Bone marrow (tissue), 2 donors: Measurements from ENCODE around the gene SYMPK.
"Not testable (repeated sequence)": the region's sequence is repeated elsewhere in the genome, so short reads cannot be mapped to it uniquely, and the experiment has no call there.

Source experiments
- DNase-seq, 2 donors: peaks; one replicate each; lab custom pipeline; 2025; lab: John Stamatoyannopoulos, UW

Gene SYMPK

DNA sequence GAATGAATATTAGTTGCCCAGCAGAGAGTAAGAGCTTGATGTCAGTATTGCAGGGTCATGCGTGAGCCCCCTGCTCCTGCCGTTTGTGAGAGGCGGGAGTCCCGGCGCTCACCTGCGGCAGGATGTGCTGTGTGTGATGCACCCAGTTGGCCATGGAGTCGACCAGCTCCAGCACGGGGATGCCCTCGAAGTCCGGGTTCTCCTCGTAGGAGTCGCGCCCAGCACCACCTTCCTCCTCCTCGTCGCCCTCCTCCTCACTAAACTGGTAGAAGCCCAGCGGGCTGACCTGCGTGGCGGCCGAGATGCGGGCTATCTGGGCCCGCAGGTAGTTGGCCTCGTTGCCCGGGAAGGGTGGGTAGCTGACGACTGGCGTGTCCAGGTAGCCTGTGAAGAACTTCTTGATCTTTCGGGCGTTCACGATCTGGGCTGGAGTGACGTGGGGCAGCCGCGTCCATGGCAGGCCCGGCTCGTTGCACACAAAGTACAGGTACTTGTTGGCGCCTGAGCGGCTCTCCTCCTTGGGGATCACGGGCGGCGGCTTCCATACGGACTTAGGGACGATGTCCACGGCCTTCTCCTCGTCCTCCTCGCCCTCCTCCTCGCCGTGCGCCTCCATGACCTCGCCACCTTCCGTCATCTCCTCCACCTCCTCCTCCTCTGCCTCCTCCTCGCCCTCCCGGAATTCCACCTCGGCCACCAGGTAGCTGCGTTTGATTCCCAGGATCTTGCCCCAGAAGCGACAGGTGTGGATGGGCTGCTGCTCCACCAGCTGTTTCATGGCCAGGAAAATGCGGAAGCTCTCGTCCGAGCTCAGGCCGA, 58.6 kb downstream of the SYMPK start:
- DNase-seq = no peak

DNA sequence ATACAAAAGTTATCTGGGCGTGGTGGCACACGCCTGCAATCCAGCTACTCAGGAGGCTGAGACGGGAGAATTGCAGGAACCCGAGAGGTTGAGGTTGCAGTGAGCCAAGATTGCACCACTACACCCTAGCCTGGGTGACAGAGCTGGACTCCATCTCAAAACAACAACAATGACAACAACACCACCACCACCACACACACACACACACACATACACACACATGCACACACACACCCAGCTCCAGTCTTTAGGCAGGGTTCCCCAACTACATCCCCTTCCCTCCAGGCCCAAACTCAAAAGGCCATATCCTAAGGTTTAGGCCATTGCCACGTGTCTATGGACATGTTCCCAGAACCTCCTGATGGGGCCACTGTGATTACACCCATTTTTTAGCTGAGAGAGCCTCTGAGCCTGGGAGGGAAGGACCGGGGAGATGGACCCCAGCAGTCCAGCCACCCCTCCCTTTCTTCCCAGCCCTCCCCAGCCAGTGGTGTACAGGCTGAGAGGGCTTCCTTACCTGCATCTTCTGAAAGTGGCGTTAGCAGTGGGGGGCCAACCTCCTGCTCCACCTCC, 61.3 kb downstream of the SYMPK start:
- DNase-seq = no peak

DNA sequence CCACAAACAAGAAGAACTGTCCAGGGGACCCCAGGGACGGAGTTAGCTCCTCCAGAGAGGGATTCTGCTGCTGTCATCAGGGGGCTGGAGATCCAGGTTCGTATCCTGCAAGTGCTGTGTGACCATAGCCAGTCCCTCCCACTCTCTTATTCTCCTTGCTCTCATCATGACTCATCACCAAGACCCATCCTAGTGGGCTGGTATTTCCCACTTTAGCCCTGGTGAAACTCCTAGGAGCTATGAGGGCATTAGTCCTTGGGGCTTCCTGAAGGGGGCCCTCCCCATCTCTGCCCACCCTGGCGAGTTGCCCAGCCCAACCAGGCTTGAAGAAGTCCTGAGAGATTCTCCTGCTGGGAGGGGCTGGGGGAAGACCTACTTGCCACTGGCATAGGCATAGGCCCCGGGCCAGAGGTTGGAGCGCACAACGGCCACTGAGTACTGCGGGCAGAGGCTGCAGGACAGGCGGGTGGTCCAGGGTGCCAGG, 62.8 kb downstream of the SYMPK start:
- DNase-seq = no peak

DNA sequence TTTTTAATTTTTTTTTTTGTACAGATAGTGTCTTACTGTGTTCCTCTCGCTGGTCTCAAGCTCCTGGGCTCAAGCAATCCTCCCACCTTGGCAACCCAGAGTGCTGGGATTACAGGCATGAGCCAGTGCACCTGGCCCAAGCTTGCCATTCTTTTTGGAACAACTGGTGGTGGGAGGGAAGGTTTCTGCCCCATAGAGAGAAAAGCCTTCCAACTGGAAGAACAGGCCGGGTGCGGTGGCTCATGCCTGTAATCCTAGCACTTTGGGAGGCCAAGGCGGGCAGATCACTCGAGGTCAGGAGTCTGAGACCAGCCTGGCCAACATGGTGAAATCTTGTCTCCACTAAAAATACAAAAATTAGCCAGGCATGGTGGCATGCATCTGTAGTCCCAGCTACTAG, 63.4 kb downstream of the SYMPK start:
- not testable (repeated sequence) for DNase-seq

DNA sequence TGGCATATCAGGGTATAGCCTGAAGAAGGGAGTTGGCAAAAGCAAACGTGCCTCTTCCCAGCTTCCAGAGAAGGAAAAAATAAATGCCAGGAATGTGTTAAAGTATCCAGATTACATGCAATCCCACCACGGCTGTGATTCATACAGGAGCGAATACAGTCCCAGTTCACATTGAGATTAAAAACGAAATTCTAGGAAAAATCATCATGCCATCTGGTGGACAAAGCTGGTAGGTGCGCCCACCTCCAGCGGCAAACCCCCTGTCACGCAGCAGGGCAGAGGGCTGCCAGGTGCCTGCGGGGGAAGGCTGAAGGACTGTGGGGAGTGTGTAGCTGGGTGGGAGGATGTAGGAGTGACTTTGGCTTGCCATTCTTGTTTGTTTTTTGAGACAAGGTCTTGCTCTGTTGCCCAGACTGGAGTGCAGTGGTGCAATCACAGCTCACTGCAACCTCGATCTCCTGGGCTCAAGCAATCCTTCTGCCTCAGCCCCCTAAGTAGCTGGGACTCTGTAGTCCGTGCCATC, 63.9 kb downstream of the SYMPK start:
- DNase-seq = peak; percentile 20 to 54

DNA sequence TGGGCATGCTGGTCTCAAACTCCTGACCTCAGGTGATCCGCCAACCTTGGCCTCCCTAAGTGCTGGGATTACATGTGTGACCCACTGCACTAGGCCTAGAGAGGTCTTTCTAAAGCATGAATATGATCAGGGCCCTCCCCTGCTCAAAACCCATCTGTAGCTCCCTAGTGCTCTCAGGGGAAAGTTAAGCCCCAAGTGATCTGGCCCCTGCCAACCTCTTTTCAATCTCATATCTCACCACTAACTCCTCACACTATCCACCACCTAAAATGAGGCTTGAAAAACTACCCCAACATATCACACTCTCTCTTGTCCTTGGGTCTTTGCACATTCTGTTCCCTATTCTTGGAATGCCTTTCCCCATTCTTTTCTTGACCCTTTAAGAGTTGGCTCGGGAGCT, 68.3 kb downstream of the SYMPK start:
- DNase-seq = no peak

DNA sequence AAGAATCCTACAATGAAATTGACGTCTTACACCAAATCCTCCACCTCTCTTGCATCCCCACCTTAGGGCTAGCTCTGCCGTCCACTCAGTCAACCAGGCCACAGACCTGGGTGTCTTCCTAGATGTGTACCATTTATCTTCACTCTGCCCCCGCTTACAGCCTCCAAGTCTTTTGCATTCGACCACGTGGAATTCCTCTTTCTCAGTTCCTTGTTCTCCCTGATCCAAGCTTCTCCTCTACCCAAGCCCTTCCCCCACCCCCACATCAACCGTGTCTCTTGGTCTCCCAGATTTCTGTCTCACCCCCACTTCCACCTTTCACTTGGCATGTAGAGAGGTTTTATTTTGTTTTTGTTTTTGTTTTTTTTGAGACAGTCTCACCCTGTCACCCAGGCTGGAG, 69.1 kb downstream of the SYMPK start:
- DNase-seq = no peak

DNA sequence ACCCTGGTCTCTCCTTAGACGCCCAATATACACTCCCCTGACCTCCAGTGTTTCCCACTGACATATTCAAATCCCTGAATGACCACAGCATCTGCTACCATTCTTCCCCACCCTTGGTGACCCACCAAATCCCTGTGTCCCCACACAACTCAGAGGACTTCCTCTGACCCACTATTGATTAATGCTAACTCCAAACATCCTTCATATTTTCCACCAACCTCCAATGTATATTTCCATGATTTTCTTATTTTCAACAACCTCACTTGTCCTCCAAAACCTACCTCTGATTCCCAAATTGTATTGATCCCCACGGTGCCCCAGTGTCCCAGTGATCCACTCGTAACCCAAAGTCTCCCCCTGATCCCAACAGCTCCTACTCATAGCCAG, 69.8 kb downstream of the SYMPK start:
- DNase-seq = no peak

DNA sequence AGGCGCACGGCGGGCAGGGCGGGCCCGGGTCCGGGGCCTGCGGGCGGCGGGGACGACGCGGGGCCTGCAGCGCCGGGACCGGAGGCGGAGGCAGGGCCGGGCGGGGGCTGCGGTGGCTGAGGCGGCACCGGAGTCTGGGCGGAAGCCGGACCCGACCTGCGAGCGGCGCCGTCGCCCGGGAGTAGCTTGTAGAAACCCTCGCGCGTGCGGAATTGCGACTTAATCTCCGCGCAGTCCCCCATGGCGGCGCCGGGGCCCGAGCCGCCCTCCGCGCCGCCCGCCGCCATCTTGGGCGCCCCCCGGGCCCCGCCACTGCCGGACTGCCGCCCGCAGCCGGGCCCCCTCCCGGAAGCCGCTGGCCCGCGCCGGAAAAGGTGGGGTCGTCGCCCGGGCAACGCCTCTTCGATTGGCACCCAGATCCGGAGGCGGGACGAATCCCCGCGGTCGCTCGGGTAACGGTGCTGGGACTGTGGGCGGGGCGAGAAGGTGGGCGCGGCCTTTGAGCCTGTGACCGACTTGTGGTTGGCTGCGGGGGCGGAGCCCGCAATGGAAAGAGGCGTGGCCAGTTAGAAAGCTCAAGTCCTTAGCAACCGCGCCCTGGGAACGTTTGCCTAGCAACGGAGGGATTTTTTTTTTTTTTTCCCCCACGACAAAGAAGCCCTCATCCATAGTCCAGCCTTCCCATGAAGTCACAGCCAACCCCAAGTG, 70.3 kb downstream of the SYMPK start, which contains the start of gene DMWD:
Gene DMWD (minus strand): TSS at position 376 of the 708 bp plus-strand sequence. CDS start 89 bp downstream, at position 287.
- DNase-seq = peak; percentile 91 to 92

DNA sequence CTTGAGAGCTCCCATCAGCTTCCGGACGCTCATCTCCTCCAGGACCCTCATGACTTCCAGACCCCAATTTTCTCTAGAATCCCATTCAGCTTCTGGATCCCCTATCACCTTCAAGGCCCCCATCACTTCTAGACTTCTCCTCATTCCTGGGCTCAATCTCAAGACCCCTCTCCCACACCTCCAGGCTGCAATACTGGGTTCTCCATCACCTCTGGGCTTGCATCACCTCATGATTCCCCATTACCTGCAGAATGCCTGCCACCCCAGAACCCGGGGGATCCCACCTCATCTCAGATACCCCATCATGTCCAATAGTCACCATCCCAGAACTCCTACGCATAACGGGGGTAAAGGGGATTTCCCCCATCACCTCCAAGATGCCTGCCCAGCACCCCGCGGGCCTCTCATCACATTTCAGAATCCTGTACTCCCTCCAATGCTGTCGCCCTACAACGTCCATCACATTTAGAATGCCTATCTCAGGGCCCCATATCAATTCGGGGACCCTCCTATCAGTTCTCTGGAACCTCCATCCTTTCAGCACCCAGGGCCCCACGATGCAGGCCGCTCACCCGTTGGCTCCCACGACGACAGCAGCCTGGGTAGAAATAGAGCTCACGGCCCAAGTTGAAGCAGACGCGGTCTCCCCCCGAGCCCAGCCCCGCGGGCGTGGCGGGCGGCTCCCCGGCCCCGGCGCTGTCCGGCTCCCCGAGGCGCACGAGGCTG, 71.0 kb downstream of the SYMPK start:
- DNase-seq = no peak

DNA sequence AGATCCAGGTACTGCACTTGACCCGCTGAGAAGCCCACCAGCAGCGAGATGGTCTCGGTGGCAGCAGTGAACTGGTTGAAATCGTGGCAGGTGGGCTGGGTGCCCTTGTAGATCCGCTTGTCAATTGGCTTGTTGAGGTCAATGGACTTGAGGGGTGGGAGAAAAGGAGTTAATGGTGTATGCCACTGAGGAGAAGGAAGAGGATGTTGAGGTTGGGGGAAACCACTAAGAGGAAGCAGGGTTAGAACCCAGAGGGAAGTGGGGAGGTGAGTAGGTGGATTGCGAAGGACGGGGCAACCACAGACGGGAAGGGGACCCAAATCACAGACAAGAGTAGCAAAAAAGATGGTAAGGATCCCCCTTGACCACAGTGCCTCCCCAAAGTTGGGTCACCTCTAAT, 72.0 kb downstream of the SYMPK start:
- DNase-seq = peak; percentile 40 to 79

DNA sequence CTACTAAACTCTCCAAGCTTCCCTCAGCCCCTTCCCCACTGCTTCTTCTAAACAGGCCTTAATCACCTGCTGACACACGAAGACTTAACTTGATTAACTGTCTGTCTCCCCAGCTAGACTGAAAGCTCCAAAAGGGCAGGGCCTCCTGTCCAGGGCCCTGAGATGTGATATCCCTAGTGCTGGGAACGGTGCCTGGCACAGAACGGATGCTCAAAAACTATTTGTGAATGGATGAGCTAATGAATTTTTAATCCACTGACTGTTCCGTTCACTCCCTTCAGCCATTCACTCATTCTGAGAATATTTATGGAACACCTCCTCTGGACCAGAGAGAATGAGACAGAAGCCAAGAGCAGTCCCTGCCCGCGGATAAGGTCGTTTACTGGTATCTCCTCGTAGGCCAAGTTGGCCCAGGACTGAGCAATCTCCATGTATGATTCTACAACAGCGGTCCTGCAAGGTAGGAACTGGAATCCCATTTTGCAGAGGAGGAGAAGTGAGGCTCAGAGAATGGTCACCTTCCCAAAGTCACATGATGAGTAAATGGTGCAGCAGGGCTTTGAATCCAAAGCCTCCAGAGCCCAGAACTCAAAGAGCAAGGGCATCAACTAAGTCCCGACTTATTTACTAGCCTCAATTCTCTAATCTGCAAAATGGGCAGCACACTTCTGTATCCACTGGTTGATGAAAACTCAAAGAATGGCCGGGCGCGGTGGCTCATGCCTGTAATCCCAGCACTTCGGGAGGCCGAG, 73.7 kb downstream of the SYMPK start:
- no peak for DNase-seq

DNA sequence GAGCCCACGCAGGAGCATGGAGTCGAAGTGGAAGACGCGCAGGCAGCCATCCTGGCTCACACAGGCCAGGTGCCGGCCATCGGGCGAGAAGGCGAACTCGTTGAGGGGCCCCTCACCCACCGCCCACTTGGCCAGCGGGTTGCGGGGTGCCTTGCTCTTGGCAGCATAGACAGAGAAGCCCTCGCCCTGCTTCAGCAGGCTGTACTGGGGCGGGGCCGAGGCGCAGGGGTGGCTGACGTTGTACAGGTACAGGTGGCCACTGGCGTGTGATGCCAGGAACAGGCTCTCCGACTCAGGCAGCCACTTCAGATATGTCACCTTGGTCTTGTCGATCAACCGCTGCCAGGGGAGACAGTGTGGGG, 76.4 kb downstream of the SYMPK start:
- no peak for DNase-seq

DNA sequence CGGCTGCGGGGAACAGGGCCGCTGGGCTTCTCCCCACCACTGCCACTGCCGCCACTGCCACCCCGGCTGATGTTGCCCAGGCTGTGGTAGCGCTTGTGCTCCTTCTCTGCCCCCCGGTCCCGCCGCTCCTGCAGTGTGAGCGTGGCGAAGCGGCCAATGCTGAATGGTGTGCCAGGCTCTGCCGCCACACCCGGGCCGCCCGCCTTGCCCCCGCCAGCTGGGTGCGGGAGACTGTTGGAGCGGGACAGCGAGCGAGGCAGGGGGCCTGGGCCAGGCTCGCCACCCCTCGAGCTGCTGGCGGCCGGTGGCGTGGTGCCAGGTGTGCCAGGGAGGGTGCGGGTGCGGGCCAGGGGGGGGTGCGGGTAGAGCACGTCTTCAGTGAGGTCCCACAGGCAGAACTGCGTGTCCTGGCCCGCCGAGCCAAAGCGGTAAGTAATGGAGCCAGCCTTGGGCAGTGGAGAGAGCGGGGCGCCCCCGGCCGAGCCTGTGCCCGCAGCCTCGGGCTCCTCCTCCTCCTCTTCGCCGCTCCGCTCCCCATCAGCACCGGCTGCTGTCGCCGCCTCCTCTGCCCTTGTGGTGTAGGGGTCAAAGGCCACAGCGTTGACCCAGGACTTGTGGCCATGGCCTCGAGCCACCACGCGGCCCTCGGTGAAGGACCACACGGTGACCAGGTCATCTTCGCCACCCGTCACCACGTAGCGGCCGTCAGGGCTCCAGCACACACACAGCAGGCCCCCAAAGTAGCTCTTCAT, 77.0 kb downstream of the SYMPK start:
- no peak for DNase-seq

DNA sequence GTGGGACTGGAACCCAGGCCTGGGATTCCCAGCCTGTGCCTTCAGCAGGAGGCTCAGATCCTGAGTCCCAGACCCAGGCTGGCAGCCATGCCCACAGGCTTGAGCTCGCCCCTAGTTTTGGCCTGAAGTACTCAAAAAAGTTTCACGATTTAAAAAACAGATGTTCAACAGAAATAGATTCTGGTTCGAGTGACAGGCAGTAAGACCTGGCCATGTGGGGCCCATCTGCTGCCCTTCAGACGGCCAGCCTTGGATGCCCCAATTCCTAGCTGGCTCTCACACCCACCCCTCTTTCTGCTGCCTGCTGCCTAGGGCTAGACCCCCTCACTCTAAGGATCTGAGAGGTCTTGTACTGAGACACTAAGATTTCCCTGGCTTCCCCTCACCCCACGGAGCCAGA, 77.8 kb downstream of the SYMPK start:
- DNase-seq = no peak

DNA sequence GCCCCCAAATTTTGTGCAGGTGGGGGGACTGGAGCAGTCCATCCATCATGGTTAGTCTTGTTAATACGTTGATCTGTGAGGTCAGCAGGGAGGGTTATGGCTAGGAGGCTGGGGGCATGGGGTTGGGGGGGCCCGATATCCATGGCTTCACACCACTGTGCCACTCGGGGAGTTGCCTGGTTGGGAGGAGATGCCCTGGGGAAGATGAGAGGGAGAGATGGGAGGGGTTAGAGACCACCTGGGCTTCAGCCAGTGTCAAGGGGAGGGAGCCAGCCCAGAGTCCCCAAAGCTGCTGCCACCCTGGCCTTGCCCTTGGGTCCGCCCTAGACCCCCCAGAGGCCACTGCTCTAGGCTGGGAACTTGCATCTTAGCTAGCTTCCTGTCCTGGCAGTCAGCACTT, 78.9 kb downstream of the SYMPK start:
- no peak for DNase-seq

DNA sequence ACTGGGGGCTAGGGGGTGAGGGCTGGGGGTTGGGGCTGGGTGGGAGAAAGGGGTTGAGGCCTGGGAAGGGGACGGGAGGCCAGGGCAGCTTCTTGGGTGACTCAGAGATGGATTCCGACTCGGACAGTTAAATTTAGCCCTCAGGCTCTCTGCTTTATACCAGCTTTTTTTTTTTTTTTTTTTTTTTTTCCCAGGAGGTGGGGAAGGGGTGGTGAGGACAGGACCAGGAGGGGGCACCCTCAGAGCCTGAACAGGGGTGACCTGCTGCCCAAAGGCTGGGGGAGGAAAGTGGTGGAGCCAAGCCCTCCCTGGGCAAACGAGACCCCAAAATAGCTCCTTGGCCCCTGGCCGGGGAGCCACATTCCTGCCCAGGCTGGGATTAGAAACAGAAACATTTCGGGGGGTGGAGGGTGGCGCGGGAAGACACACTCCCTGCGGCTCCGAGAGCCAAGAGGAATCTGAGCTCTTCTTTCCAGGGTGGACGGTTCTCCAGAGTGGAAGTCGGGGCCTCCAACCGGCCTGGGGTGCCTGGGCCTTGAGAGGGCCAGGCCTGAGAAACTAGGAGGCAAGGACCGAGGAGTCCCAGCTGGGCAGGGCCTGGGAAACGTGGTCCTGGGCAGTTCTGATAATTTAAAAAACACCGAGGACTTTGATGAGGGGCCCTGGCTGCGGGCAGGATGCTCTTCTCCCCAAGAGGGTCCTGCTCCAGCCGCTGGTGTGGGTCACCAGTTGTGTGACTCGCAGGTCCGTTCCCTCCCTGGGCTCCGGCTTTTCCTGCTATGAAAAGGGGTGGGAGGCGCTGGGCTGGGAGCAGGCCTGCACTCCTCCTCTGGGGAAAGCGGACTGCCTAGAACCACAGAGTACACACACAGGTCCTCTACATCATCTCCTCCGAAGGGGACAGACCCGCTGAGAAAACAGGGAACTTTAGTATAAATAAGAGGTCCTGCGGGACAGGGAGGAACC, 79.8 kb downstream of the SYMPK start:
- DNase-seq = no peak

DNA sequence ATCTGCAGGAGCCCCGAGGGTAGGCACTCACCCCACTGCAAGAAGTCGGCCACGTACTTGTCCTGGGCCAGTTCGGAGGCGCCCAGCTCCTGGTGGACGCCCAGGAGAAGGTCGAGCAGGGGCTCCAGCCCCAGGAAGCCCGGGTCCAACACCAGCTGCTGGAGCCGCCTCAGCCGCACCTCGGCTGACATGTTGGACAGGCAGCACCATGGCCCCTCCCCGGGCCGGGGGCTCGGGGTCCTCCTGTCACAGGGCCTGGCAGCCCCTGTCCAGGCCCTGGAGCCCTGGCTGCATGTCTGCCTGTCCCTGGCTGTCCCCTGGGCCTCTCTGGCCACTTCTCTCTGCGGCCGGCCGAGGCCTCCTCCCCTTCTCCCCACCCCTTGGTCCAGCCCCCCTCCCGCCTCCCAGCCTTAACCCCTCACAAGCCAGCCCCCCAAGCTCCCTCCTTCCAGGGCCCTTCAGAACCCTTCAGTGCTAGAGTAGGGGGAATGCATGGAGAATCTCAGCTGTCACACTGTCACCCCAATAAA, 80.7 kb downstream of the SYMPK start, which contains the start of gene DMPK:
Gene DMPK (minus strand): TSS at position 329 of the 530 bp plus-strand sequence. CDS start 138 bp downstream, at position 191.
- DNase-seq = no peak
